IMR-90 (cell line): ENCODE data around the gene ENTPD1.

Experiments used
- BHLHE40 ChIP-seq: fragments of 150-350 bp; IDR thresholded peaks from 2 replicates; pipeline ENCODE4 v1.6.1; 2016; ENCODE audit warnings: mild to moderate bottlenecking, low read depth, low read length
- CEBPB ChIP-seq: IDR thresholded peaks from 2 replicates; pipeline ENCODE4 v1.6.1; 2012; ENCODE audit warnings: low read depth, low read length, improper control_type of control experiment
- CHD1 ChIP-seq: IDR thresholded peaks from 2 replicates; pipeline ENCODE4 v1.6.1; 2012; ENCODE audit warnings: low read depth, low read length, improper control_type of control experiment
- ELK1 ChIP-seq: fragments of 150-350 bp; IDR thresholded peaks from 2 replicates; pipeline ENCODE4 v1.6.1; 2016; ENCODE audit warnings: low read depth, mild to moderate bottlenecking, low read length, moderate library complexity, borderline replicate concordance
- FOS ChIP-seq: fragments of 150-350 bp; IDR thresholded peaks from 2 replicates; pipeline ENCODE4 v1.6.1; 2016; ENCODE audit warnings: low read depth, low read length
- MAFK ChIP-seq: IDR thresholded peaks from 2 replicates; pipeline ENCODE4 v1.6.1; 2012; ENCODE audit warnings: low read depth, low read length, improper control_type of control experiment
- NFE2L2 ChIP-seq: fragments of 150-350 bp; IDR thresholded peaks from 2 replicates; pipeline ENCODE4 v1.6.1; 2016; ENCODE audit warnings: low read depth, mild to moderate bottlenecking, low read length
- POLR2A ChIP-seq: IDR thresholded peaks from 2 replicates; pipeline ENCODE4 v1.6.1; 2012; ENCODE audit warnings: mild to moderate bottlenecking, low read depth, low read length
- RAD21 ChIP-seq: IDR thresholded peaks from 2 replicates; pipeline ENCODE4 v1.6.1; 2012; ENCODE audit warnings: low read length, improper control_type of control experiment
- RCOR1 ChIP-seq: IDR thresholded peaks from 2 replicates; pipeline ENCODE4 v1.6.1; 2012; ENCODE audit warnings: mild to moderate bottlenecking, low read length, improper control_type of control experiment; ENCODE audit not compliant: insufficient replicate concordance
- RFX5 ChIP-seq: IDR thresholded peaks from 2 replicates; pipeline ENCODE4 v1.8.0; 2012; ENCODE audit warnings: low read depth, mild to moderate bottlenecking, low read length, moderate library complexity
- SMC3 ChIP-seq: fragments of 150-350 bp; IDR thresholded peaks from 2 replicates; pipeline ENCODE4 v1.6.1; 2016; ENCODE audit warnings: low read depth, mild to moderate bottlenecking, antibody characterized with exemption, low read length, moderate library complexity
- TF ChIP-seq, protein P1 (sequence below): conservative IDR thresholded peaks from 2 replicates; pipeline ENCODE4 v1.5.1; 2012; ENCODE audit warnings: mild to moderate bottlenecking, low read depth, low read length, improper control_type of control experiment
- TF ChIP-seq, protein P2 (sequence below): fragments of 150-350 bp; IDR thresholded peaks from 2 replicates; pipeline ENCODE4 v1.6.1; 2017; ENCODE audit warnings: mild to moderate bottlenecking, antibody characterized with exemption, low read length, low read depth

DNA sequence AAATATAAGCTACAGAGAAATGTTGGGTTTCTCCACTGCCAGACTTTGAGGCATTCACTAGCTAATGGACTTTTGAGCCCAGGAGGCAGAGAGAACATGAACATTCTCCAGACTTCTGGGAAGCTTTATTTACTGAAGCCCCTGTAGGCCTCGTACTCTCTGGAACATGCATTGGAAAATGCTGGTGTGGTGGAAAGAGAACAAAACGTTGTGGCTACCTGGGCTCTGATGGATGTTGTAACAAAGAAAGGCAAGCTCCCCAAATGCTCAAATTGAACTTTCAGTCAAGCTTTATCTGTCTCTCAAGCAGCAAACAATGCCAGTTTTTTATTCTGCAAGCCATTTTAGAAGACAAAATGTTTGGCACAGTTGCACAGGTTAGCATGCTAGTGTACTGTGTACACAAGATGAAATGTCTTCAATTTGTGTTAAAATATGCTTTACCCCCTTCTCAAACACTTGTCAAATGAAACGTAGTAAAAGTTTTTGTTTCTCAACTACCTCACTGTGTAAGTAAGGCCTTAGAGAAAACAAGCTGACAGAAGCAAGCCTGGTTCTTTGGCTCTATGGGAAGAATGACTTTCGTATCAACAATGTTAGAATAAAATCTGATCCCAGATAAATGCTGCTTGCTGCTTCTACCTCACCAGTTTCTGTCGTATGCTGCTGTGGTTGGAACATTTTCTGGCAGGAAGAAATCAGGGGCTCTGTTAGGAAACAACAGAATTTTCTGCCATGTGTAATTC lies 80.8 kb downstream of the ENTPD1 start:
- TF ChIP-seq POLR2A (no peak), NFE2L2 (no peak), CHD1 (no peak), MAFK (no peak), SMC3 (no peak), BHLHE40 (no peak), RFX5 (no peak), RCOR1 (no peak), CEBPB (no peak), FOS (no peak), RAD21 (no peak), ELK1 (no peak)
- TF ChIP-seq, protein P1, sequence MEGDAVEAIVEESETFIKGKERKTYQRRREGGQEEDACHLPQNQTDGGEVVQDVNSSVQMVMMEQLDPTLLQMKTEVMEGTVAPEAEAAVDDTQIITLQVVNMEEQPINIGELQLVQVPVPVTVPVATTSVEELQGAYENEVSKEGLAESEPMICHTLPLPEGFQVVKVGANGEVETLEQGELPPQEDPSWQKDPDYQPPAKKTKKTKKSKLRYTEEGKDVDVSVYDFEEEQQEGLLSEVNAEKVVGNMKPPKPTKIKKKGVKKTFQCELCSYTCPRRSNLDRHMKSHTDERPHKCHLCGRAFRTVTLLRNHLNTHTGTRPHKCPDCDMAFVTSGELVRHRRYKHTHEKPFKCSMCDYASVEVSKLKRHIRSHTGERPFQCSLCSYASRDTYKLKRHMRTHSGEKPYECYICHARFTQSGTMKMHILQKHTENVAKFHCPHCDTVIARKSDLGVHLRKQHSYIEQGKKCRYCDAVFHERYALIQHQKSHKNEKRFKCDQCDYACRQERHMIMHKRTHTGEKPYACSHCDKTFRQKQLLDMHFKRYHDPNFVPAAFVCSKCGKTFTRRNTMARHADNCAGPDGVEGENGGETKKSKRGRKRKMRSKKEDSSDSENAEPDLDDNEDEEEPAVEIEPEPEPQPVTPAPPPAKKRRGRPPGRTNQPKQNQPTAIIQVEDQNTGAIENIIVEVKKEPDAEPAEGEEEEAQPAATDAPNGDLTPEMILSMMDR: no peak
- TF ChIP-seq, protein P2, sequence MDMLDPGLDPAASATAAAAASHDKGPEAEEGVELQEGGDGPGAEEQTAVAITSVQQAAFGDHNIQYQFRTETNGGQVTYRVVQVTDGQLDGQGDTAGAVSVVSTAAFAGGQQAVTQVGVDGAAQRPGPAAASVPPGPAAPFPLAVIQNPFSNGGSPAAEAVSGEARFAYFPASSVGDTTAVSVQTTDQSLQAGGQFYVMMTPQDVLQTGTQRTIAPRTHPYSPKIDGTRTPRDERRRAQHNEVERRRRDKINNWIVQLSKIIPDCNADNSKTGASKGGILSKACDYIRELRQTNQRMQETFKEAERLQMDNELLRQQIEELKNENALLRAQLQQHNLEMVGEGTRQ: no peak
